ENCODE results near the gene NTNG1.
A peak's percentile ranks its signal among the peaks of the same experiment; 100 is the strongest.
"Not testable (repeated sequence)": the region's sequence is repeated elsewhere in the genome, so short reads cannot be mapped to it uniquely, and the experiment has no call there.

The NTNG1 gene

DNA sequence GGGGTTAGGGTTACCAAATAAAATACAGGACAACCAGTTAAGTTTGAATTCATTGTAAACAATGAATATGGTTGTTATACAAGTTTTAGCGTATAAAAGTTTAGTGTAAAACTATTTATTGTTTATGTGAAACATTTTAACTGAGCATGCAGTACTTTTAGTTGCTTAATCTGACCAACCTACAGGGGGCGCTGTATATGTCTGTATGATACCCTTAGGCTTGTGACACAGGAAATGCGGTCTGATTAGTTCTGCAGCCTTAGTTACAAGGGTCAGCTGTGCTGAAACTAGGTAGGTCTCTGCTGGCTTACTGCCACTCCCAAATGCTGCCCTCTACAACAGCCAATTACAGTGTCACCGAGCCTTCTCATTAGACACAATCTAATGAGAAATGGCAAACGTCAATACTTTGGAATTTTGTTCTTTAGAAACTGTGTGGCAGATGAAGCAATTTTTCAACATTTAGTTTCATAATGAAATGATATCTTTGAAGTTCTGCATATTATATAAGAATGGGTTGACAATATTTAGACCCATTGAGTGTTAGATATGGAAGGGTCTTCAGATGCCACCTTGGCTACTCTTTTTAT is 56.2 kb downstream of the NTNG1 start:
- peak; percentile 28 for DNase-seq (ENCODE audit: low spot score)

DNA sequence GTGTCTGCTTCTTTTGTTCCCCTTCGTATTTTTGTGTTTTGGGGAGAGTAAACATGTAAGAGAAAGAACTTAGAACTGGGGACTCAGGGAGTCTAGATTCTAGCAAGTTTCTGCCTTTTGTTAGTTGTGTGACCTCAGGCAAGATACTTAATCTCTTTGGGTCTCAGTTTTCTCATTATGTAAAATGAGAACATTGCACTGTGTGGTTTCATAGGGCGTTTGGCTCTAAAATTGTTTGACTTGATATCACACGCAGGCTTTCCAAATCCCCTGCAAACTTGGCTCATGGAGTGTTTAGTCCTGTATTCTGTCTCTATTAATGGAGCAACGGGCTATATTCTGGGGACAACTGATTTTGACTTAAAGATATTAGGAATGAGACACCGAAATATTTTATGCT is 57.7 kb downstream of the NTNG1 start:
- peak; percentile 12 for DNase-seq (ENCODE audit: low spot score)

- DNase-seq (ENCODE audit: low spot score) = no peak
Observed at GRCh38 chr1:107200631-107201030, 59.8 kb downstream of the NTNG1 start.

DNA sequence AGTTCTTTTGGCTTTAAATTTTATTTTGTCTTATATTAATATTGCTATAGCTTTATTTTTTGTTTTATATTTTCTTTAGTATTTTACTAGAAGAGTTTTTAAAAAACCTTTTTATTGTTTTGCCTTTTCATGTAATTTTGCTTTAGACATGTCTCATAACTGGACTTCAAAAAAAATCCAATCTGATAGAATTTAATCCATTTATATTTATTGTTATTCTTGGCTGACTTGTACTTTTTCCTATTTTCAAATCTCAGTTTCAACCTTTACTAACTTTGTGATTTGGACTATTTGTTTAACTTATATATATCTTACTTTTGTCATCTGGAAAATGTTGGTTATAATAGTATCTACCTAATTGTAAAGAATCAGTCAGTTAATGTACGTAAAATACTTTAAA is 61.2 kb downstream of the NTNG1 start:
- no peak for DNase-seq (ENCODE audit: low spot score)

GRCh38 chr1:107213225-107213624 is 72.4 kb downstream of the NTNG1 start:
- DNase-seq (ENCODE audit: low spot score) = no peak

DNA sequence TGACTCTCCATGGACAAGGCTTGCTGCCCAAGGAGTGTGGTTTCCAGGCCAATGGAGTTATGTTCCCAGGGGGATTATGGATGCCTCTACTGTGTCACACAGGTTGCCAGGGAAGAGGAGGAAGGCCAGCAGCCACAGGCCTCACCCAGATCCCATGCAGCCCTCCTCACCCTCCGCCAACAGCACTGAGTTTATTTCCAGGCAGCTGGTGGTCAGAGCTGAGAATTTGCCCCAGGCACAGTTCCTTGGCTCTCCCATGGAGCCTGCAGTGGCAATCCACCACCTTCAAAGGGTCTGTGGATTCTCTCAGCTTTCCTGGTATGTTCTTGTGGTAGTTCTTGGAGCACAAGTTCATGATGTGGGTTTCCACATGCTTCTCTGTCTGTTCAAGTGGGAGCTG is 79.2 kb downstream of the NTNG1 start:
- DNase-seq (ENCODE audit: low spot score) = no peak

GRCh38 chr1:107225706-107226105 is 84.9 kb downstream of the NTNG1 start:
- DNase-seq (ENCODE audit: low spot score) = no peak

DNA sequence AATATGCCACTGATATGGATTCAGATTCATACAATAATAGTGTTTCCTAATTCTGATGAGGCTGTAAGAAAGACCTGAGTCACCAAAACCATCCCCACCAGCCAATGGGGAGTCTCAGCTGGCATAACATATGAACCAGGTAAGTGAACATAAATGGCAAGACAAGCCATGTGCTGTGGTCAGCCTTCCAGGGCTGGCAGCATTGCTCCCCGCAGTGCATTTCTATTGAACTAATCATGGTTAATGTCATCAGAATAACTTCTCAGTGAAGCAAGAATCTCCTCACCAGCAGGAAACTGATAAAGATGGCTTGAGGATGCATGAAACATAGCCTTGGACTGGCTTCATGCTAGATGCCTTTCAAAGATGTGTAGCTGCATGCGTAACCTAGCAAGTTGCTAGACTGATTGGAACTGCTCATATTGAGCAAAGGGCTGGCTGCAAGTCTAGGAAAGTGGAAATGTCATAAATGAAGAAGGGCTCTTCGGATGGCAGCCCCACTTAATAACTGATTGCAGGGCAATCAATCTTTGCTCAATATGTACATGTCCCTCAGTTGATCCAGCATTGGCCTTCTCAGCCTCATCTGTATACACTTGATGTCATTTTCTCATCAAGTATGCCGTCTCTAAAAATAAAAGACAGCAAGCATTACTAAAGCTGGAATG is 88.0 kb downstream of the NTNG1 start:
- no peak for DNase-seq (ENCODE audit: low spot score)

DNA sequence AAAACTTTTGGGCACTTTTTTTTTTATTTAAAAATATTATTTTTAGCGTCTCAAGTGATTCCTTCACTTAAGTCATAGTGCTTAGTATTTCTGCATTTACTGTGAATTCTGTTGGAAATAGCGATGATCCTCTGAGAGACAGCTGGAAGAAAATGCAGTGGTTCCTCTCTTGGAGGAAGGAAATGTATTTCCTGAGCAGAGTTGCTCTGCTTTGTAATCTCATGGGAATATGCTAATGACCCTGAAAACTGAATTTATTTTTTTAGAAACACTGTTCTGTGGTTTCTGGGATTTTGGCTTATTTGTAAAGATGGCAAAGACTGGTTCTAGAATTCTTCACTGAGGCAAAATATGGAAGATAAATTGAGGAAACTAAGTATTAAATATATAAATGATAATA is 88.9 kb downstream of the NTNG1 start:
- DNase-seq (ENCODE audit: low spot score) = no peak

DNA sequence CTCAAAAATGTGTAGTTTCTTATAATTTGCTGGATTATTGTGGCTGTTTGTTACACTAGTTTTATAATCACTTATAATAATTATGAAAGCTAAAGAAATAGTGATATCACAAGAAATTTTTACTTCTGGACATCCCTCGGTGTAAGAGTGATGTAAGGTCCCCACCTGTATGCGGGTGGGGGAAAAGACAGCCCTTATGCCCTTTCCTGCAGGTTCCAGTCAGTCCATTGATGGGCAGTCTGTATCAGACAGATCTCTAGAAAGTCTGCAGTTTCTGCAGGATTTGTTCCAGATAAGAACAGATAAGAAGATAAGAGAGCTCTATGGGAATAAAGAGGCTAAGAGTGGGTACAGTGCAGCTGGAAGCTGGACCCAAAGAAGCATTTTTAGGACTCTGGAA is 89.3 kb downstream of the NTNG1 start:
- DNase-seq (ENCODE audit: low spot score) = no peak

DNA sequence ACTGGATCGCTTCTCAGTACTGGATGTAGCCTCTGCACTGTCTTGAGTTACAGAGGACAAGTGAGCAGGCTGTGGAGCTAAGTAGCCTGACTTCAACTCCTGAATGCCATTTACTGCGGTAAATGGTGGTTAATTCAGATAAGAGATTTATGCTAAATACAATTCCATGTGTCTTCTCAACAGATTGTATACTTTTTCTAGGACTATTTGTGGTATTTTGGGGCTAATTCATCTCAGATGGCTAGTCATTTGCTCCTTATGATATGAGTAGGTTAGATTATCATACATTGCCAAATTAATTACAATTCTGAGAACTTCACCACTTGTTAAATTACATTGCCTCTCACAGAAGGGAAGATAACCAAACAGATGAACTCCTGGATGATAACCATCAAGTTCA is 90.5 kb downstream of the NTNG1 start:
- no peak for DNase-seq (ENCODE audit: low spot score)

- DNase-seq (ENCODE audit: low spot score) = no peak
Observed at GRCh38 chr1:107232426-107232825, 91.6 kb downstream of the NTNG1 start.

DNA sequence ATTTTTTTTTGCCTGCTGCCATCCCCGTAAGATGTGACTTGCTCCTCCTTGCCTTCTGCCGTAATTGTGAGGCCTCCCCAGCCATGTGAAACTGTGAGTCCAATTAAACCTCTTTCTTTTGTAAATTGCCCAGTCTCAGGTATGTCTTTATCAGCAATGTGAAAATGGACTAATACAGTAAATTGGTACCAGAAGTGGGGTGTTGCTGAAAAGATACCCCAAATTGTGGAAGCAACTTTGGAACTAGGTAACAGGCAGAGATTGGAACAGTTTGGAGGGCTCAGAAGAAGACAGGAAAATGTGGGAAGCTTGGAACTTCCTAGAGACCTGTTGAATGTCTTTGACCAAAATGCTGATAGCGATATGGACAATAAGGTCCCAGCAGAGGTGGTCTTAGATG is 95.9 kb downstream of the NTNG1 start:
- DNase-seq (ENCODE audit: low spot score) = not testable (repeated sequence)

GRCh38 chr1:107243461-107243860 is 102.6 kb downstream of the NTNG1 start:
- no peak for DNase-seq (ENCODE audit: low spot score)

DNA sequence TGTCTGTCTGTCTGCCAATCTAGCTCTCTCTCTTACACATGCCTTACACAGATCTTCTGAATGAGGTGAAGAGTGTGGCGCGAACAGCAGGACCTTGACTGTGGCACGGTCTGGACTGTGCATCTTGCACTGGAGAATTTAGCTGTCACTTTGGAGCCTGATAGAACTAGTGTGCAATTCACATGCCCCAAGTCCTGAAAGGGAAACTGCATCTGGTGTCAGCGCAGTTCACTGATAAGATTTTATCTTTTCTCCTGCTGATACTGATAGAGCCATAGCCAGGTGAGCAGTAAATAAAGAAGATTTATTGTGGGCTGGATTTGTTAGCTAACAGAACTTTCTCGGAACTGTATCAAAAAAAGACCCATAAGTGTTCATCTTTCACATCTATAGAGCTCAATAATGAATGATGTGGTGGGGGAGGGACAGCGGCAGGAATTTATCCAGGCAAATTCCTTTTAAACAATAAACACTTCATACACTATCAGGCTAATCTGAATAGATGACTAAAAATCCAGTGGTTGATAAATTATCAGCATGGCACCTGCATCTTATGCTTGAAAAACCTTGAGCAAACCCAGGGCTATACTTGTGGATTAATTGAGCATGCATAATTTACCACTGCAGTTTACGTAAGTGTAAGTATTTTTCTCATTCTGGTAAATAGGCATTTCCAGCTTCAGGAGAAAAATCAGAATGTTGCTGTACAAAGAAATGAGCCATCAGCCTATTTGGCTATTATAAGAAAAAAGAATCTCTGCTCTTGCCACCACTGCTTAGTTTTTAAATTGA is 104.1 kb downstream of the NTNG1 start:
- DNase-seq (ENCODE audit: low spot score) = no peak

- DNase-seq (ENCODE audit: low spot score) = no peak
Observed at GRCh38 chr1:107246775-107247345, 106.0 kb downstream of the NTNG1 start.

DNA sequence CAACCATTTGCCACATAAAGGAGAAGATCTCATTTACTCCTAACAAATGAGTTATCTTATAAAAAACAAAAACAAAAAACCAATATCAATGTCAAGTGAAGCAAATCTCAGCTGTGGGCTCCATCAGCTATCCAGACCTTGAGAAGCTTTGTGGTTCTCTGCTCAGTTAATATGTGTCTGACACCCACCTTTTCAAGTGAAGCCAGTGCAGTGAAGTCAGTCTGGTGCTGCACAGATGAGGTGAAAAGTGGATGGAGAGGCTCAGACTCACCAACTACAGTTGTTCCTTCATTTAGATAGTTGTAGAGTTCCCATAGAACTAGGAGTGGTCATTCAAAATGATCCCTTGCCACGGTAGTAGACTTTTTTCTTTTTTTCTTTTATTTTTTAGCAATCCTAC is 106.8 kb downstream of the NTNG1 start:
- DNase-seq (ENCODE audit: low spot score) = no peak

GRCh38 chr1:107250169-107250568 is 109.3 kb downstream of the NTNG1 start:
- DNase-seq (ENCODE audit: low spot score) = no peak

DNA sequence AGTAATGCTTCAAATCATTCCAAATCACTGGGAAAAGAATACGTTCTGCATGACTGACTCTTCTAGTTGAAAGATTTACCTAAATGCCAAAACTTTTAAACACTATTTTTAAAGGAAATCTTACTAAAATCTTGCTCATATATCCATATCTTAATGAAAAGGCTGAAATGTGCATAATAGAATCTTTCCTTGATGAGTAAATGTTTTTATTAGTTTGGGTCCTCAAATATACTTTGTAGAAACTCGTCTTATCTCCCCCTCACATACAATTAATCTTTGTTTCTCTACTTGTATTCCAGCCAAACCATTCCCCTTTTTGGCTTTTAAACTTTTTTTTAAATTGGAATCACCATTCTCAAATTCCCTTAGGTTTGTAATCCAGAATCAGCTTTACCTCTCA is 110.2 kb downstream of the NTNG1 start:
- no peak for DNase-seq (ENCODE audit: low spot score)

- no peak for DNase-seq (ENCODE audit: low spot score)
Observed at GRCh38 chr1:107251839-107252238, 111.0 kb downstream of the NTNG1 start.

GRCh38 chr1:107252271-107252670 is 111.4 kb downstream of the NTNG1 start:
- no peak for DNase-seq (ENCODE audit: low spot score)

- DNase-seq (ENCODE audit: low spot score) = no peak
Observed at GRCh38 chr1:107254306-107254705, 113.5 kb downstream of the NTNG1 start.

DNA sequence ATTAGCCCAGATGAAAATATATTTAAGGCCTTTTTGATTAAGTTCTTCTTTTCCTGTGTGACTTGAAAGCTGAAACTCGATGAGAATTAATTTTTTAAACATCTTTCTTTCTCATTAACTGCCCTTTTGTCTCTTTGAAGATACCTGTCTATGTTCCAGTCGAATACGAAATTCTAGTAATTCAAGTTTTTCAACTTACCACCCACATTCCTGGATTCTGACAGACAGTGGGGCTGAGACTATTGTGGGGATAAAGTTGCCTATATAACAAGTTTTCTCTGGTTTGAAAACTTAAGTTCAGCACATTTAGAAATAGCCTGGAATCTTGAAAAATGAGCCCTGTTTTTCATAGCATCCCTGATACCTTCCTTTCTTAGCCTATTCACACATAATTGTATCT is 114.6 kb downstream of the NTNG1 start:
- no peak for DNase-seq (ENCODE audit: low spot score)
